Heart left ventricle (tissue), 16 donors: Measurements from ENCODE around the gene COL19A1. TPM values are rescaled to one million over a fixed set of nuclear protein-coding genes. Genes with fewer than 3 reads are reported as not detected.

Experiments used
- ATAC-seq, 4 donors: fragments of 200-7000 bp; cut with Tn5 transposase; one replicate each; pipeline ENCODE4 v1.9.1; 2020 to 2022; ENCODE audit warnings: moderate library complexity in 4 of 4, mild to moderate bottlenecking in 3 of 4, moderate number of reproducible peaks in 1 of 4
- DNase-seq, 5 donors: peaks; one replicate each; pipeline ENCODE4 v3.0.0-alpha.2; 2020
- H3K27ac ChIP-seq, 12 donors: fragments of 200-600 bp; sonication (generic) in 4 of 12; one replicate each; pipeline versions ENCODE4 v1.5.0 to v1.8.0; 2016 to 2022; ENCODE audit warnings: mild to moderate bottlenecking in 2 of 12
- H3K27me3 ChIP-seq, 9 donors: fragments of 200-600 bp; sonication (generic) in 2 of 9; one replicate each; pipeline versions ENCODE4 v1.5.1 to v1.8.0; 2016 to 2022; ENCODE audit warnings: mild to moderate bottlenecking in 3 of 9
- H3K36me3 ChIP-seq, 9 donors: fragments of 200-600 bp; sonication (generic) in 2 of 9; one replicate each; pipeline versions ENCODE4 v1.5.0 to v1.8.0; 2018 to 2022; ENCODE audit warnings: mild to moderate bottlenecking in 2 of 9
- H3K4me1 ChIP-seq, 12 donors: fragments of 200-600 bp; sonication (generic) in 4 of 12; one replicate each; pipeline versions ENCODE4 v1.5.0 to v1.8.0; 2016 to 2022; ENCODE audit warnings: mild to moderate bottlenecking in 3 of 12
- H3K4me3 ChIP-seq, 12 donors: fragments of 200-600 bp; sonication (generic) in 4 of 12; one replicate each; pipeline versions ENCODE4 v1.5.0 to v1.8.0; 2017 to 2022; ENCODE audit warnings: mild to moderate bottlenecking in 9 of 12, moderate library complexity in 4 of 12
- H3K9me3 ChIP-seq, 12 donors: fragments of 200-600 bp; sonication (generic) in 4 of 12; one replicate each; pipeline versions ENCODE4 v1.5.0 to v1.8.0; 2016 to 2022; ENCODE audit warnings: mild to moderate bottlenecking in 1 of 12
- POLR2A ChIP-seq, 2 donors: fragments of 450-650 bp; IDR thresholded peaks; one replicate each; pipeline ENCODE4 v1.6.1; 2017; ENCODE audit warnings: antibody characterized with exemption in 2 of 2, mild to moderate bottlenecking in 2 of 2, moderate library complexity in 2 of 2
- WGBS, 4 donors: extraction: QIAGEN DNeasy Blood & Tissue Kit in 2 of 4; methylation state at CpG; one replicate each; pipeline versions ENCODE4 v1.1.5 to v1.1.7; 2013 to 2018; 5-methylcytosine and 5-hydroxymethylcytosine counted together
- intact Hi-C, 10 donors: fragments of 100-400 bp; cut with DNase I; formaldehyde crosslinking; loops; one replicate each; pipeline versions ENCODE4 v1.11.1 to v1.14.2; 2022
- polyA plus RNA-seq, 2 donors: library from polyadenylated mRNA; stranded (reverse); fragments of 200-250 nt; gene quantifications; one replicate each; pipeline ENCODE4 v1.2.3, GENCODE V29; 2013
- total RNA-seq, 9 donors: library from RNA; depleted of rRNA in 2 of 9; stranded (reverse); fragments of >200 nt in 2 of 9; fragmentation: NEBNext Ultra II Directional in 3 of 9; extraction: Animal tissue kit (Norgen Biotek cat#: 25700) in 3 of 9; gene quantifications; one replicate each; pipeline versions ENCODE4 v1.1.0 to v1.2.4, GENCODE V29; 2016 to 2023
- TF ChIP-seq, protein P1 (sequence below), 12 donors: fragments of 200-600 bp; sonication (generic) in 4 of 12; IDR thresholded peaks; one replicate each; pipeline versions ENCODE4 v1.5.0 to v1.8.0; 2018 to 2022; ENCODE audit warnings: antibody characterized with exemption in 12 of 12, mild to moderate bottlenecking in 5 of 12
- donor health status: ischemic (EF 13 %, LVEDD 7.1; RV severe dilation, severe dysfunction).
- donor health status: healthy with polysubstance abuse.
- donor health status: DM: no; HTN: yes; CAD: no.
- donor health status: DM: no; HTN: no; CAD: no.
- donor health status: ischemic (EF 25% LVEDD 6.9; RV normal size, moderate dysfunction).
- donor health status: ischemic (EF 25% LVEDD 5.7; RV mildly dilated, moderate dysfunction).
- donor health status: healthy.
- donor health status: DM: yes; HTN: yes; CAD: no.
- donor health status: ischemic (EF 35%, LVEDD 5.7; RV mildly dilated, moderate dysfunction).
- donor health status: nonischemic (EF 11% LVEDD 7.7; RV severe dilation, severe dysfunction).
- donor health status: DM: yes; HTN: yes; CAD: no.
- donor health status: PGD.
- donor health status: ischemic (EF 29% LVEDD 5.4; RV normal size, mild dysfunction).
- donor health status: nonischemic (EF 23%, LVEDD 6.1; RV moderate dilation, normal function).

Gene COL19A1
- total and polyA plus RNA-seq, 11 donors = 0.69 to 4.6 (median 1.6) TPM

DNA sequence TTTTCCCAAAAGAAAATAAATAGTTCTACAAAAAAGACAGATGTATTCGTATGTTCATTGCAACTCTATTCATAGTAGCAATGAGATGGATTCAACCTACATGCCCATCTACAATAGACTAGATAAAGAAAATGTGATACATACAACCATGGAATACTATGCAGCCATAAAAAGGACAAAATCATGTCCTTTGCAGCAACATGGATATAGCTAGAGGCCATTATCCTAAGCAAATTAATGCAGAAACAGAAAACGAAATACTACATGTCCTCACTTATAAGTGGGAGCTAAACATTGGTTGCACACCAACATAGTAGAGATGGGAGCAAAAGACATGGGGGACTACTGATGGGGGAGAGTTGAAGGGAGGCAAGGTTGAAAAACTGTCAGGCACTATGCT, 278.8 kb downstream of the COL19A1 start:
- H3K4me1 ChIP-seq = no peaks in the 10 kb centered on the region
- DNase-seq = no peak
- H3K4me3 ChIP-seq = no peak overlapping the region
- H3K9me3 ChIP-seq = no peaks in the 10 kb centered on the region
- 69 to 76% (median 73%) methylated on average over 2 of the region's 2 CpGs for WGBS, 4 donors
- no peak for ATAC-seq
- H3K36me3 ChIP-seq = no peaks in the 10 kb centered on the region
- intact Hi-C loops = no loop called here
- H3K27me3 ChIP-seq = no peaks in the 10 kb centered on the region
- no peak overlapping the region for H3K27ac ChIP-seq
- TF ChIP-seq POLR2A (IDR thresholded peaks at IDR 0.05) = no peak
- TF ChIP-seq, protein P1, sequence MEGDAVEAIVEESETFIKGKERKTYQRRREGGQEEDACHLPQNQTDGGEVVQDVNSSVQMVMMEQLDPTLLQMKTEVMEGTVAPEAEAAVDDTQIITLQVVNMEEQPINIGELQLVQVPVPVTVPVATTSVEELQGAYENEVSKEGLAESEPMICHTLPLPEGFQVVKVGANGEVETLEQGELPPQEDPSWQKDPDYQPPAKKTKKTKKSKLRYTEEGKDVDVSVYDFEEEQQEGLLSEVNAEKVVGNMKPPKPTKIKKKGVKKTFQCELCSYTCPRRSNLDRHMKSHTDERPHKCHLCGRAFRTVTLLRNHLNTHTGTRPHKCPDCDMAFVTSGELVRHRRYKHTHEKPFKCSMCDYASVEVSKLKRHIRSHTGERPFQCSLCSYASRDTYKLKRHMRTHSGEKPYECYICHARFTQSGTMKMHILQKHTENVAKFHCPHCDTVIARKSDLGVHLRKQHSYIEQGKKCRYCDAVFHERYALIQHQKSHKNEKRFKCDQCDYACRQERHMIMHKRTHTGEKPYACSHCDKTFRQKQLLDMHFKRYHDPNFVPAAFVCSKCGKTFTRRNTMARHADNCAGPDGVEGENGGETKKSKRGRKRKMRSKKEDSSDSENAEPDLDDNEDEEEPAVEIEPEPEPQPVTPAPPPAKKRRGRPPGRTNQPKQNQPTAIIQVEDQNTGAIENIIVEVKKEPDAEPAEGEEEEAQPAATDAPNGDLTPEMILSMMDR (IDR thresholded peaks at IDR 0.05) = no peak

GRCh38 chr6:70149209-70149788, 282.9 kb downstream of the COL19A1 start:
- Histone ChIP-seq H3K9me3 (no peaks in the 10 kb centered on the region), H3K27me3 (no peaks in the 10 kb centered on the region), H3K36me3 (no peaks in the 10 kb centered on the region), H3K27ac (no peak overlapping the region), H3K4me3 (no peak overlapping the region), H3K4me1 (no peaks in the 10 kb centered on the region)
- ATAC-seq = no peak
- 87 to 93% (median 90%) methylated on average over 6 of the region's 6 CpGs for WGBS, 4 donors
- TF ChIP-seq, protein P1 (IDR thresholded peaks at IDR 0.05) = no peak
- TF ChIP-seq POLR2A (IDR thresholded peaks at IDR 0.05) = no peak
- no peak for DNase-seq
- intact Hi-C loops = no loop called here

- TF ChIP-seq, protein P1 (IDR thresholded peaks at IDR 0.05) = no peak
- TF ChIP-seq POLR2A (IDR thresholded peaks at IDR 0.05) = no peak
Observed at GRCh38 chr6:70150521-70150920, 284.2 kb downstream of the COL19A1 start.

DNA sequence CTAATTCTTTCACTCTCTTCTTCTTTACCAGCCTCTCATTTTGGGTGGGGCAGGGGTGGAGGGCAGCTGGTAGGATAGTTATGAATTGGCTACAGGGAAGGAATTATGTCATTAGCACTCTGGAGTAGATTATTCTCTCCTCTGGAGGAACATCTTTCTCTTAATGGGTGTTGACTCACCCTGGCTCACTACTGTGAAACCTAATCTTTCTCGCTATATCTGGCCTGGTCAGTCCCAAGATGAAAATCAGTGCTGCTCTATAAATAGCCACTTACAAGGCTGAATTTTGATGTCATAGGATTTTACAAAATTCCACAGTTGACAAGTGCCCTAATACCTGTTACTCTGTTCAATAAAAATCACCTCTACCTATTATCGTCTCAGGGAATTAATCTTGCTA, 285.3 kb downstream of the COL19A1 start:
- no peaks in the 10 kb centered on the region for H3K9me3 ChIP-seq
- H3K27ac ChIP-seq = no peak overlapping the region
- DNase-seq = no peak
- H3K4me1 ChIP-seq = no peaks in the 10 kb centered on the region
- intact Hi-C loops = no loop called here
- 73 to 82% (median 75%) methylated on average over 2 of the region's 2 CpGs for WGBS, 4 donors
- no peaks in the 10 kb centered on the region for H3K36me3 ChIP-seq
- TF ChIP-seq POLR2A (IDR thresholded peaks at IDR 0.05) = no peak
- TF ChIP-seq, protein P1 (IDR thresholded peaks at IDR 0.05) = no peak
- H3K27me3 ChIP-seq = no peaks in the 10 kb centered on the region
- H3K4me3 ChIP-seq = no peak overlapping the region
- no peak for ATAC-seq

More at GRCh38 chr6:70150521-70150920, 284.2 kb downstream of the COL19A1 start:
- no peak for DNase-seq
- 57 to 69% (median 65%) methylated on average over 4 of the region's 4 CpGs for WGBS, 4 donors
- intact Hi-C loops = no loop called here
- Histone ChIP-seq H3K4me1 (no peaks in the 10 kb centered on the region), H3K36me3 (no peaks in the 10 kb centered on the region), H3K27ac (no peak overlapping the region), H3K27me3 (no peaks in the 10 kb centered on the region), H3K9me3 (no peaks in the 10 kb centered on the region), H3K4me3 (no peak overlapping the region)
- ATAC-seq = no peak
